22Rv1 (cell line): Measurements from ENCODE around the gene ULK3.

Experiments
- ZFX ChIP-seq: fragments of 450-650 bp; IDR thresholded peaks from 2 replicates; pipeline ENCODE4 v1.6.1; 2017; ENCODE audit warnings: antibody characterized with exemption, borderline replicate concordance
- TF ChIP-seq, protein P1 (sequence below): fragments of 450-650 bp; IDR thresholded peaks from 2 replicates; pipeline ENCODE4 v1.5.1; 2017; ENCODE audit warnings: mild to moderate bottlenecking

DNA sequence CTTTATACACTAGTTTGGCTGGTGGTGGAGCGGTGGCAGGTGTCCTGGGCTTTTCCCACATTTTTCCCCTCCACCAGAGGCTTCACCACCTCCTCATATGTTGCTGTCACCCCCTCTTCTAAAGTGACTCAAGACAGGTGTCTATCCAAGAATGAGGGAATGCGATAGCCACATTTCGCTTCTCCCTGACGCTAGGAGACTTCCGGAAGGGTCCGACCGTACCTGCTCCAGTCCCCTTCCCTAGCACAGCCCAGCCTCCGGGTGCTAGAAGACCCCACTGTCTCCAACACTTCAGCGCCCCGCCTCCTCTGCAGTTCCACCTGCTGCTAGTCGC lies 29.7 kb upstream of the ULK3 start:
- TF ChIP-seq, protein P1, sequence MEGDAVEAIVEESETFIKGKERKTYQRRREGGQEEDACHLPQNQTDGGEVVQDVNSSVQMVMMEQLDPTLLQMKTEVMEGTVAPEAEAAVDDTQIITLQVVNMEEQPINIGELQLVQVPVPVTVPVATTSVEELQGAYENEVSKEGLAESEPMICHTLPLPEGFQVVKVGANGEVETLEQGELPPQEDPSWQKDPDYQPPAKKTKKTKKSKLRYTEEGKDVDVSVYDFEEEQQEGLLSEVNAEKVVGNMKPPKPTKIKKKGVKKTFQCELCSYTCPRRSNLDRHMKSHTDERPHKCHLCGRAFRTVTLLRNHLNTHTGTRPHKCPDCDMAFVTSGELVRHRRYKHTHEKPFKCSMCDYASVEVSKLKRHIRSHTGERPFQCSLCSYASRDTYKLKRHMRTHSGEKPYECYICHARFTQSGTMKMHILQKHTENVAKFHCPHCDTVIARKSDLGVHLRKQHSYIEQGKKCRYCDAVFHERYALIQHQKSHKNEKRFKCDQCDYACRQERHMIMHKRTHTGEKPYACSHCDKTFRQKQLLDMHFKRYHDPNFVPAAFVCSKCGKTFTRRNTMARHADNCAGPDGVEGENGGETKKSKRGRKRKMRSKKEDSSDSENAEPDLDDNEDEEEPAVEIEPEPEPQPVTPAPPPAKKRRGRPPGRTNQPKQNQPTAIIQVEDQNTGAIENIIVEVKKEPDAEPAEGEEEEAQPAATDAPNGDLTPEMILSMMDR = no peak
- no peak for TF ChIP-seq ZFX
